Measurements from ENCODE around the gene ICAM3.

DNA sequence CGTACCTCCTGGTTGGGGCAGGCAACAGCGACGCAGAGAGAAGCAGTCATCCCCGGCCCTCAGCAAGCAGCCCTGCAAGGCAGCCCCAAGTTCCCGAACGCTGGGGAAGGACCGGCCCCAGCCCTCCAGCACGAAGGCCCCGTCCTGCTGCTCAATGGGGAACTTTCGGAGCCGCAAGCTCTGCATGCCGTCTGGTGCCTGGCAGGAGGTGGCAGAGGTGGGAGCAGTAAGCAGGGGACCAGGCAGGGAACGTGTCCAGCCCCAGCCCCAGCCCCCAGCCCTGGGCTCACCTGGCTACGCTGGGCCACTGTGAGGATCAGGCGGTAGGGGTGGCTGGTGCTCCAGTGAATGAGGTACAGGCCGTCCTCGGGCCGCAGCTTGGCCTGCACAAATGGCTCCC is 22.8 kb upstream of the ICAM3 start:
- TF ChIP-seq CREB1 (IDR thresholded peaks at IDR 0.05; ENCODE audit: low read depth) = no peak
- TF ChIP-seq NRF1 (conservative IDR thresholded peaks at IDR 0.05; ENCODE audit: low read depth, low read length) = no peak
- TF ChIP-seq, protein P1, sequence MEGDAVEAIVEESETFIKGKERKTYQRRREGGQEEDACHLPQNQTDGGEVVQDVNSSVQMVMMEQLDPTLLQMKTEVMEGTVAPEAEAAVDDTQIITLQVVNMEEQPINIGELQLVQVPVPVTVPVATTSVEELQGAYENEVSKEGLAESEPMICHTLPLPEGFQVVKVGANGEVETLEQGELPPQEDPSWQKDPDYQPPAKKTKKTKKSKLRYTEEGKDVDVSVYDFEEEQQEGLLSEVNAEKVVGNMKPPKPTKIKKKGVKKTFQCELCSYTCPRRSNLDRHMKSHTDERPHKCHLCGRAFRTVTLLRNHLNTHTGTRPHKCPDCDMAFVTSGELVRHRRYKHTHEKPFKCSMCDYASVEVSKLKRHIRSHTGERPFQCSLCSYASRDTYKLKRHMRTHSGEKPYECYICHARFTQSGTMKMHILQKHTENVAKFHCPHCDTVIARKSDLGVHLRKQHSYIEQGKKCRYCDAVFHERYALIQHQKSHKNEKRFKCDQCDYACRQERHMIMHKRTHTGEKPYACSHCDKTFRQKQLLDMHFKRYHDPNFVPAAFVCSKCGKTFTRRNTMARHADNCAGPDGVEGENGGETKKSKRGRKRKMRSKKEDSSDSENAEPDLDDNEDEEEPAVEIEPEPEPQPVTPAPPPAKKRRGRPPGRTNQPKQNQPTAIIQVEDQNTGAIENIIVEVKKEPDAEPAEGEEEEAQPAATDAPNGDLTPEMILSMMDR (IDR thresholded peaks at IDR 0.05 in 2 of 3, conservative IDR thresholded peaks at IDR 0.05 in 1 of 3; ENCODE audit: control insufficient read depth in 2 of 3, extremely low read depth in 1 of 3, insufficient read depth in 1 of 3, low read depth in 3 of 3, low read length in 3 of 3) = no peak
- no peak for TF ChIP-seq SIN3A (IDR thresholded peaks at IDR 0.05; ENCODE audit: low read depth, low read length)
- TF ChIP-seq MTA2 (IDR thresholded peaks at IDR 0.05; ENCODE audit: low read depth) = no peak
- no peak for TF ChIP-seq NFYB (IDR thresholded peaks at IDR 0.05; ENCODE audit: insufficient read depth, low read depth, low read length)
